ENCODE results near the gene CA5A.

CA5A gene

DNA sequence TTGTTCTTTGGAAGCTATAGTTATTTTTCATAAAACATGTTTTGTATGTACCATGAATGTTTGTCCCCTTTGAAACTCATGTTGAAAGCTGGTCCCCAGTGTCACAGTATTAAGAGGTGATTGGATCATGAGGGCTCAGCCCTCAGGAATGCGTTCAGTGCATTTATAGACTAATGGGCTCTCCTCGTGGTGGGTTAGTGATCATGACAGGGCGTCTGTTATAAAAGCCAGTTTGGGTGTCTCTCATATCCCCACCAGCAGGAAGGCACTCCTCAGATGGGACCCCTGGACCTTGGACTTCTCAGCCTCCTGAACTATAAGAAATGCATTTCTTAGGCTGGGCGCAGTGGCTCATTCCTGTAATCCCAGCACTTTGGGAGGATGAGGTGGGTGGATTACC, 25.3 kb upstream of the CA5A start:
- FAIRE-seq = no peak

DNA sequence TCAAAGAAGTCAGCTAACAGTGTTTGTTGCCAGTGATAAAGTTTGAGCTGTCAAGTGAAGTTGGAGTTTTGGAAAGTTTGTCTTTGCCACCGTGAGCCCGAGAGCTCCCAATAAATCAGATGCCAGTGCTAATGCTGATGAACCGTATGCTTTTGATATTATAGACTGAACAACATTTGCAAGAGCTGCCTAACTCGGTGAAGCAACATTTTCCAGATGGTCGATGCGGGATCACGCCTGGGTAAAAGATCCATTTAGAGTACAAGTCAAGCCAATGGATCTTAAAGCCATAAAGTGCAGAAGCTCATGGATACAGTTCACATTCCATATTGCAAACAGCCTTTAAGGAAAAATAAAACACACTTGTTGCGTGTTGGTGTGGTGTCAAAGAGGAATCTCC, 24.5 kb upstream of the CA5A start:
- FAIRE-seq = no peak

GRCh38 chr16:87960296-87960695, 24.0 kb upstream of the CA5A start:
- no peak for FAIRE-seq

GRCh38 chr16:87959391-87959990, 23.2 kb upstream of the CA5A start:
- no peak for FAIRE-seq

DNA sequence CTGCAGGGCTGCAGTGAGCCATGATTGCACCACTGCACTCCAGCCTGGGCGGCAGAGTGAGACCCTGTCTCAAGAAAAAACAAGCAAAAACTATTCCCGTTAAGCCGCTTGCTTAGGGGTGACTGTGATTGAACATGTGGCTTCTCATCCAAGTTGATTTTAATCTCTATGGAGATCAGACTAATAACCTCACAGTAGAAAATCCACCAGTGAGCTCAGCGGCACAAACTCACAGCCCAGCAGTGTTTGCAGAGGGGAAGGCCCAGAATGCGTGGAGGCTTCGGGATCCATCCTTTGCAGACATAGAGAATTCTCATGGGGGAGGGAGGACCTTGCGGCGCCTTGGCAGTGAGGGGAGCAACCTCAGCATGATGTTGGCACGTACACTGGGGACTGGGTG, 22.3 kb upstream of the CA5A start:
- FAIRE-seq = no peak

GRCh38 chr16:87957296-87958094, 21.2 kb upstream of the CA5A start:
- no peak for FAIRE-seq

DNA sequence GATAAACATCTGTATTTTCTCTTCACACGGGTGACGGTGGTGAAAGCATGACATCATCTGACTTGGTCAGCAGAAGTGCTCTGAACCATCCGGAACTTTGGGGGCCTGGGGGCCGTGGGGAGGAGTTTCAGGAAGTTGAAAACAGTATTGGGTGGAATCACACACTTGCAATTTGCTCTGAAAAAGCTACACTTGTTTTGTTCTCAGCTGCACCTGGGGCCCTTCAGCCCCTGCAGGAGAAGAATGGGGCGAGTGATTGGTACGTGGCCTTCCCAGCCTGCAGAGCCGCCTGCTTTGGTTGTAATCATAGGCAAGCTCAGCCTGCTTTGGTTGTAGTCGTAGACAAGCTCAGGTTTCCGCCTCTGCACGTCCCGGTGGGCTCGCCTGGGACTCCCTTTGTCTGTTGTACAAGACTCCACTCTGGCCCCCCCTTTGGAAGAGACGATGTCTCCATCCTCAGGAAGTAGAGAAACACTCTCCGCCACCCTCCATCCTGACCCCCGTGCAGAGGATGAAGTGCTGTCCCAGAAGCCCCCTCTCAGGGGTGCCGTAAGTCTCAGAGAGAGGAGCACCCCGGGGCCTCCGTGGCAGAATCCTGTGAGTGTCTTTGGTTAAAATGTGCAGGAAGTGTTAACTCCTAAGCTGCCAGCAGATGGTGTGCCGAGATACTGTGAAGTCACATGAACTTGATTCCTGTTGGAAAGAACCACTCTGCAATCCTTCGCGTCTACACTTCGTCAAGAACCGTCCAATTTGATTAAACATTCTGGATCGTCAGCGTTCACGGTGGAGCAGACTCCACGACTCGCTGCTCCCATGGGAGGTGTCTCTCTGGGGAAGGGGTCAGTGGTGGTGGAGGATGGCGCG, 20.3 kb upstream of the CA5A start:
- FAIRE-seq = no peak

GRCh38 chr16:87956098-87956364, 19.7 kb upstream of the CA5A start:
- no peak for FAIRE-seq

DNA sequence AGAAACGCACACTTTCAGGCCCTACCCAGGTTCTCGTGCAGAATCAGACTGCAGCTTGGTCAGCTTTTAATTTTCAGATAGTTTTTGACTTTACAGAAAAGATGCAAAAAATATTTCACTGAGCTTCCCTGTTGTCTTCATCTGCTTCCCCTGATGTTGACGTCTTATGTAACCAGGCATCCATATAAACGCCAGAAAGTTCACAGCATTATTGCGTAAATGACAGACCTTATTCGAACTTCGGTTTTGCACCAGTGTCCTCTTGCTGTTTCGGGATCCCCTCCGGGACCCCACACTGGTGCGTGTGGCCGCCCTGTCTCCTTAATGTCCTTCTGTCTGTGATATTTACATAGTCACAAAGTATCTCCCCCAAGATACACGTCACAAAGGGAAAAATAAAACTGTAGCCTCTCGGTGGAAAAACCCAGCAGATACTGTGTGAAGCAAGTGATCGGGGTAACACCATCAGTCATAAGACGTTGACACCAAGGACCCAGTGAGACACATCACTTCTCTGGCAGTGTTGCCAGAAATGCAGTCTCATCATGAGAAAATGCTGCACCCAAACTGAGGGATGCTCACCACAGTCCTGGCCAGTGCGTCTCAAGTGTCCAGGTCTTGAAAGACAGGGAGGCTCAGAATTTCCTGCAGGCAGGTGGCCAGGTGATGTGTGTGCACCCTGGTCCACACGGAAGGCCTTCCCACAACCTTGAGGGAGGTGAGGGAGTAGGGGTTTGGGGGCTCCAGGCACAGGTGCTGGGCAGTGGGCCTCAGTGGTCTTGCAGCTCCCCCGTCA, 19.2 kb upstream of the CA5A start:
- no peak for FAIRE-seq

- FAIRE-seq = no peak
Measured at GRCh38 chr16:87954826-87955225, 18.5 kb upstream of the CA5A start.

GRCh38 chr16:87954361-87954760, 18.0 kb upstream of the CA5A start:
- no peak for FAIRE-seq

- FAIRE-seq = no peak
Measured at GRCh38 chr16:87953308-87954215, 17.2 kb upstream of the CA5A start.

DNA sequence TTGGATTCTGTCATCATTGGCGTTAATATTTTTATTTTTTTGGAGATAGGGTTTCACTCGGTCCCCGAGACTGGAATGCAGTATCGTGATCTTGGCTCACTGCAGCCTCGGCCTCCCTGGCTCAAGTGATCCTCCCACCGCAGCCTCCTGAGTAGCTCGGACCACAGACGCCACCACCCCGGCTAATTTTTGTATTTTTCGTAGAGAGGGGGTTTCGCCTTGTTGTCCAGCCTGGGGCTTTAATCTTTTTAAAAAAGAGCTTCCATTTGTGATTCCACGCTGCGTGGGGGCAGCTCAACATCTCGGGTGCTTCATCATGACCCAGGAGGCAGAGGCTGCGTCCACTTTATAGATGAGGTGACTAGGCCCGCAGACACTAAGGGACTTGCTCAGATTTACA, 16.4 kb upstream of the CA5A start:
- FAIRE-seq = no peak

DNA sequence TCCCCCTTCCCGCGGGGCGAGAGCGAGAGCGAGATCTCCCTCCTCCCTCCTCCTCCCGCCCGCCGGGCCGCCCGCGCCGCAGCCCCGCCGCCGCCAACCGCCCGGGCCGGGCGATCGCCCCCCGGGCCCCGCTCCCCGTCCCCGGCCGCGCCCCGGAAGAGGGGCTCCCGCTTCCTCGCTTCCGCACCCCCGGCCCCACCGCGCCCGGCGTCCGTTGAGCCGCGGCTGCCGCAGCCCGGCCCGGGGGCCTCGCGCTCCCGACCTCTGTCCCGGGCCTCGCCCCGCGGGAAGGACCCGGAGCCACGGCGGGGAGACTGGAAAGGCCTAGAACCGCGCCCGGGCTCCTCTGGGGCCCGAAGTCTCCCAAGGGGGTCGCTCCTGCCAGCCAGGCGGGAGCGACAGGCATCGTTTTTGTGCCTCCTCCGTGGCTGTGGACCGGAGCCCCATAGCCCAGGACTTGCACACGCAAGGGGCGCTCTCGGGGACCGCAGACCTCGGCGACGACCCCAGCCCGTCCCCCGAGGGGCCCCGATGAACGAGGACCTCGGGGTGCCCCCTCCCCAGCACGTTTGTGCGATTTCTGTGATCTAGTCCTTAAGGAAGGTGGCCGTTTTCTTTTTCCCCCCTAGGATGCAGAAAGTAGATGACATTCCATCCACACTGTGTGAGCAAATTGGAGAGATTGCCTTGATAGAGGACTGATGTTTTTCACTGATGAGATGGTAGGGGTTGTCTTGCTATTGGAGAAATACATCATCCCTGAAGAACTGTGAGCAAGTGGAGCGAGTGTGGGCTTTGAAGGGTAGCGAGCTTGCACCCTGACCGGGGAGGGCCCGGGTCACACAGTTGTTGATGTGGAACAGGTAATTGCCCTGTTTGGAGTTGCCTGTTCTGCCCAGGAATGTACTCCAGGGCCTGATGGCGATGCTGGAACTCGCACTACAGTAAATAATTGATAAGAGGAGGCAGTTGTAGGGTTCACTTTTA, 15.5 kb upstream of the CA5A start:
- FAIRE-seq = no peak

- no peak for FAIRE-seq
Measured at GRCh38 chr16:87950765-87951551, 14.6 kb upstream of the CA5A start, which contains the start of gene BANP. Gene BANP (plus strand): TSS chr16:87951434. CDS start chr16:87975116, 23,682 bp downstream.

DNA sequence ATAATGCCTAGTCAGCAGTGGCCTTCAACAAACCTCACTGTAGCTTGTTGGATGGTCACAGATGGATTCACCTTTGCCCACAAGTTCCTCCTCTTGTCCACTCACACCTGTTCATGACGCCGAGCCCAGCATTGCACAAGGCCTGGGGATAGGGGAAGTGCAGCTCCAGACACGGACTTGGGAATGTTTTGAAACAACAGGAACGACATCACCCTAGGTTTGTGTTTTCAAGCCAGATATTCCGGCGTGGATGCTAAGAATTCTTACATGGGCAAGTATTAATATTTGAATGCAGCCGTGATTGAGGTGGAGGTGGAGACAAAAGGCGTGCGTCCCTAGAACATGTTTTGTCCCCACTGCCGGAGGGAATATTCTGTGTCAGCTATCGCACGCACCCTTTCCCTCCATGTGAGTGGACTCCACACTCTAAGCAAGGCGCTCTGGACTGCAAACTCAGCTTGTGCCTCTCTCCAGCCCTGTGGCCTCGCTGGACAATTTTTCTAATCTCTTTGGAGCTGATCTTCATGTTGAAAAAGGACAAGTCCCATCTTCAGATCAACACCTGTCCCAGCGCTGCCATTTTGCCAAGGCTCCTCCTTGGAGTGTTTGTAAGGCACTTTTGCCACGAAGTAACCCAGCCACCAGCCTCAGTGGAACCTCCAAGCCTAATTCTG, 12.9 kb upstream of the CA5A start:
- FAIRE-seq = no peak

- no peak for FAIRE-seq
Measured at GRCh38 chr16:87948735-87949070, 12.4 kb upstream of the CA5A start.

GRCh38 chr16:87948119-87948545, 11.8 kb upstream of the CA5A start:
- FAIRE-seq = no peak

Data from A204.1 (cell line).